Activated CD8-positive, alpha-beta memory T cell treated with anti-CD3 and anti-CD28 coated beads for 36 hours (primary cell): Measurements from ENCODE around the gene SLC23A3. TPM values are rescaled to one million over a fixed set of nuclear protein-coding genes. Genes with fewer than 3 reads are reported as not detected.

Source experiments
- CTCF ChIA-PET: fragments of 350-600 bp; sonication (Branson Sonifier 250); formaldehyde crosslinking; loops from one replicate; lab custom pipeline; 2021; ENCODE audit warnings: antibody characterized with exemption; lab: Charles Lee
- POLR2A ChIA-PET: fragments of 350-600 bp; sonication (Branson Sonifier 250); formaldehyde crosslinking; loops from one replicate; lab custom pipeline; 2021; ENCODE audit warnings: antibody characterized with exemption; lab: Charles Lee
- total RNA-seq, 2 experiments: library from RNA; stranded (reverse); gene quantifications; one replicate each; pipeline ENCODE4 v1.2.3, GENCODE V29; 2021

SLC23A3 gene
- total RNA-seq, 2 experiments from 2014 or later: 1.8 to 2.9 TPM

GRCh38 chr2:219116776-219117646 is 52.8 kb downstream of the SLC23A3 start:
- ChIA-PET POLR2A (no interaction called here), CTCF (interaction anchor here (0.6 to 9.6 kb wide), 7 partner anchors 12 to 720 kb away, joined by 3 to 93 read pairs (median 3); partner anchors contain the start of gene IHH)

- POLR2A ChIA-PET: interaction anchor here (0.6 kb wide), 1 partner anchor 39 kb away, joined by 3 read pairs; no protein-coding TSS in a partner anchor
- CTCF ChIA-PET: interaction anchor here (1.3 to 2.2 kb wide), 4 partner anchors 40 to 182 kb away, joined by 3 to 7 read pairs (median 6); no protein-coding TSS in a partner anchor
Measured at GRCh38 chr2:219112651-219113338, 57.0 kb downstream of the SLC23A3 start.

GRCh38 chr2:219112062-219112406 is 57.8 kb downstream of the SLC23A3 start:
- ChIA-PET POLR2A (no interaction called here), CTCF (interaction anchor here (1.0 to 2.2 kb wide), 5 partner anchors 39 to 183 kb away, joined by 3 to 7 read pairs (median 5); no protein-coding TSS in a partner anchor)

Other genes starting within 250 kb of the SLC23A3 start
- not detected for gene CDK5R2, start 210.4 kb downstream of the SLC23A3 start, total RNA-seq
- not detected for gene FEV, start 184.8 kb downstream of the SLC23A3 start, total RNA-seq
- not detected for gene CRYBA2, start 176.6 kb downstream of the SLC23A3 start, total RNA-seq
- gene CFAP65, start 128.5 kb downstream of the SLC23A3 start, total RNA-seq: not detected
- gene IHH, start 109.1 kb downstream of the SLC23A3 start, total RNA-seq: not detected
- gene NHEJ1, start 9.2 kb downstream of the SLC23A3 start, total RNA-seq: 10 to 100 TPM; 20.0 to 20.9 TPM
- 10 to 100 TPM; 53.8 to 58.2 TPM for gene CNPPD1, start 6.9 kb upstream of the SLC23A3 start, total RNA-seq
- 10 to 100 TPM; 68.3 to 69.1 TPM for gene RETREG2, start 8.2 kb upstream of the SLC23A3 start, total RNA-seq
- gene ZFAND2B, start 36.8 kb upstream of the SLC23A3 start, total RNA-seq: 10 to 100 TPM; 29.3 to 33.3 TPM
- gene ABCB6, start 48.9 kb upstream of the SLC23A3 start, total RNA-seq: 10 to 100 TPM; 20.8 to 25.6 TPM
- gene ATG9A, start 59.6 kb upstream of the SLC23A3 start, total RNA-seq: 10 to 100 TPM; 55.9 to 57.4 TPM
- 100 to 1,000 TPM; 109 TPM for gene ANKZF1, start 59.8 kb upstream of the SLC23A3 start, total RNA-seq
- gene GLB1L, start 75.4 kb upstream of the SLC23A3 start, total RNA-seq: 1 to 10 TPM; 3.8 to 4.2 TPM
- 10 to 100 TPM; 34.4 to 35.8 TPM for gene STK16, start 75.5 kb upstream of the SLC23A3 start, total RNA-seq
- not detected for gene TUBA4B, start 83.2 kb upstream of the SLC23A3 start, total RNA-seq
- 100 to 1,000 TPM; 221 TPM for gene TUBA4A, start 83.9 kb upstream of the SLC23A3 start, total RNA-seq
- gene DNAJB2, start 109.3 kb upstream of the SLC23A3 start, total RNA-seq: 10 to 100 TPM; 50.2 to 53.5 TPM
- under 1 TPM; 0.04 to 0.42 TPM for gene PTPRN, start 139.4 kb upstream of the SLC23A3 start, total RNA-seq
- not detected for gene RESP18, start 162.7 kb upstream of the SLC23A3 start, total RNA-seq
- gene DNPEP, start 217.9 kb upstream of the SLC23A3 start, total RNA-seq: 100 to 1,000 TPM; 110 to 115 TPM
- not detected for gene DES, start 248.3 kb upstream of the SLC23A3 start, total RNA-seq